ENCODE data around the gene HIPK2.

The HIPK2 gene

DNA sequence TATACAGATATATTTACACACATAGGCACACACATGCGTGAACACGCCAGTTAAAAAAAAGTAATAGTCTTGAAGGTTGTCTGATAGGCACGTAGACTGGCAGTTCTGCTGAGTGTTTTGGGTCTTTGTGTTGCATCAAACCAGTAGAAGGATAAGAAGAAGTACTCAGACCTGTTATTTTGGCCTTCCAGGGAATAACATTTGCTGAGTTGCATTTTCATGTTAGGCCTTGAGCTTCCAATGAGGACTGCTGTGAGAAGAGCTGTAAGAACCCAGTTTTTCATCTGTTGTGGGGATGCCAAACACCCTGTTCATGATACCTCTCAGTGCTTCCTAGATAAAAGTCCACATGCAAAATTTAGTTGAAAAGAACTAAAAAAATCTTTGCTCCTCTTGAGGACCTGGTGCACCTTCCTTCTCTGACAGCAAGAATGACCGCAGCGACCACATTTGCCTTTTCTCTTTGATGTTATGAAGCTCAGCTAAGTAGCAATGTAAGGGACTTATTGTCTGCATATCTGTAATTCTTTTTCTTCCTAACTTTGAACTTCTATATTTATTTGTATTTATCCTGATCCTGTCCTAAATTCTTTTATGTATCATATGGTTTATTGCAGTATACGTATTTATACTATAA lies 27.2 kb downstream of the HIPK2 start:
- no peak for DNase-seq

DNA sequence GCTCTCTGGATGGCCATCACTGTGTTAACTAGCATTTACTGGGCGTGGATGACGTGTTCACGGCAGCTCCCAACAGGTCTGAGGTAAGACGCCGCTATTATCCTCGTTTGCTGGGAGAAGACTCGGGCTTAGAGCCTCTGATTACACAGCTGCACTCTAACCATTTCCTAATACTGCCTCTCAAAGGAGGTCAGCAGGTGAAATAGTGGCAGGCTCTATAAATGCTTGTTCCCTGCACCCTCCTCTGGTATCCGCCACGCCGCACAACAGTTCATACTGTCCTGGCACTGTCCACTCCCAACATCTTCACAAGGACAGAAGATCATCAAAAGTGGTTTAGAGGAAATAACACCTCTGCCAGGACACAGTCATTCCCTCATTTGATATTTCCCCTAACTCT lies 28.3 kb downstream of the HIPK2 start:
- DNase-seq: no peak

DNA sequence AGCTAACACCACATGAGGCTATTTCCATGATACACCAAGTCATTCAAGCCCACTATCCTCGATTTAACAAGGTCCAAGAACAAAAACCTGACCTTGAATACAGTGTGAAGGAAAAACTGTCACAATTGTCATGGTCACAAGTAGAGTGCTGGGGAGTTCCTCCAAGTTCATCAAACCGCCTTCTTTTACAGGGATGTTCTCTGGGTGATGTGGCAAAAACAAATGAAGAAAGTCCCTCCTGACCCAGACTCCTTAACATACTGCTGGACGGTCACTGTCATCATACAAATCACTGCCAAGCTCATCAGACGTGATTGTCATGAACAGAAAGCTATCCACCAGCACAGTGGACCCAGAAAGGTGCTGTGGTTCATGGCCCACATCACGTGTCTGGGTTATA lies 28.9 kb downstream of the HIPK2 start:
- DNase-seq: peak; percentile 57 to 88

DNA sequence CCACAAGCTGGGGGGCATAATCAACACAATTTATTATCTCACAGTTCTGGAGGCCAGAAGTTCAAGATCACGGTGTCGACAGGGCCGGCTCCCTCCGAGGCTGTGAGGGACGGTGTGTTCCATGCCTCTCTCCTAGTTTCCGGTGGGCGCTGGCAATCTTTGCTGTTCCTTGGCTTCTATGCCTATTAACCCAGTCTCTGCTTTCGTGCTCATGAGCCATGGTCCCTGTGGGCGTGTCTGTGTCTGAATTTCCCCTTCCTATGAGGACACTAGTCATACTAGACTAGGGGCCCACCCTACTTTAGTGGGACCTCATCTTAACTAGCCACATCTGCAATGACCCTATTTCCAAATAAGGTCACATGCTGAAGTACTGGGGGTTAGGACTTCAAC lies 29.4 kb downstream of the HIPK2 start:
- DNase-seq: peak; percentile 60 to 77

DNA sequence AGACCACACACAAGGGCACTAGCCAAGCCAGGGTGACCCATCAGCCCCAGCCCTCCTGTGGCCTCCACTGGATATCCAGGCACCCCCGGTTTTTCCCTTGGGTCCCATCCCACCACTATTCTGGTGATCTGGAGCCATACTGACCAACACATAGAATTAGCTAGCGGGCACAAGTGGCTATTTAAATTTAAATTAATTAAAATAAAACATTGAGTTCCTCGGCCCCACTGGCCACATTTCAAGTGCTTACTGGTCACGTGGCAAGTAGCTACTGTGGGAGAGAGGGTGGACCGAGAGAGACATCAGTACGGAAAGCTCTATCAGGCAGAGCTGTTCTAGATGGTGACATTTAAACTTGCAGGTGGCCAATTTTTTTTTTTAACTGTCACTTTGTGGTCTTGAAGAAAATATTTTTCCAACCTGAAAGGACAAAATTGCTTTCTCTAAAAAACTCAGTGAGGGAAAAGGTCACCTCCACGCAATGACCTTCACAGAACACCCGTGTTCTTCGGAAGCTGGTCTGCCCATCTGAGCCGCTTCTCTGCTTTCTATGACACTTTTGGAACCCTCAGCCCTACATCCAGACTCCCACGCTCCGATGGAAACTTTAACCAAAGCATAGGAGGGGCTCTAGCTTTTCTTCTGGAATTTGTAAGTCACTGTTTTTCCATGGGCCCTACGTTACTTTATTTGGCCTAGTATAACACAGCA lies 30.0 kb downstream of the HIPK2 start:
- no peak for DNase-seq

DNA sequence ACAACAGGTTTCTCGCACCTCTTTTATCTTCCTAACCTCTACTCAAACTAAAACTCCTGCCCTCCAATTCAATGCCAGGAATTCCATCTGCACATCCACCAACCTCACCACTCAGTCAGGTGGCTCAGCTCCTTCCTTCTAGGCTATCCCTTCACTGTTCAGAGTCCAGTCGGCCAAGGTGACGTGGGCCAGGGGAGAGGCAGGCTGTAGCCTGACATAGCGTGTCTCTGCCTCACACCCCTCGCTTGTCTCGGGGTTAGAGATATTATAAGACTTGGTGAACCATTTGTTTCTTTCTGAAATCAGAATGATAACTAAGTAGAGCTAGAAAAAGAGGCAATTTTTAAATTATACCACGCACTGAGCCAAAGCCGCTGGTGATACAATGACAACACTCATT lies 31.1 kb downstream of the HIPK2 start:
- no peak for DNase-seq

DNA sequence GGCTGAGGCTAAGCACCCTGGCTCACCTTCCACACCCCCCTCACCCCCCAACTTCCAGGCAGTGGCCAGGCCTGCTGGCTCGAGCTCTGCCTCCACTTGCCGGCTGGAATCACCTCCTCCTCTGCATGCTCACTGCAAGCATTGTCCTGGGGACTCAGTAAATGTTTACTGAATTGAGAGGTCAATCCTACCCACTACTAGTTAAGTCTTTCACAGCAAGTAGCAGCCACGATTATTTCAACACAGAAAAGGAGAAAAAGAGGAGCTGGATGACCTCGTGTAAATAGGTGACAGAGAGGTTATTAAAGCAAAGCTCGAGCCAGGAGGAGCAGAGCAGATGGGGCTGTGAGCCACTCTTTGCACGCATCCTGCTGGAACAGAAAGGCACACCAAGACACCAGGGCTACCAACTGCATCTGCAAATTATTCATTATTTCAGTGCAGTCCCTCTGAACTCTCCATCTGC lies 32.1 kb downstream of the HIPK2 start:
- DNase-seq: no peak

DNA sequence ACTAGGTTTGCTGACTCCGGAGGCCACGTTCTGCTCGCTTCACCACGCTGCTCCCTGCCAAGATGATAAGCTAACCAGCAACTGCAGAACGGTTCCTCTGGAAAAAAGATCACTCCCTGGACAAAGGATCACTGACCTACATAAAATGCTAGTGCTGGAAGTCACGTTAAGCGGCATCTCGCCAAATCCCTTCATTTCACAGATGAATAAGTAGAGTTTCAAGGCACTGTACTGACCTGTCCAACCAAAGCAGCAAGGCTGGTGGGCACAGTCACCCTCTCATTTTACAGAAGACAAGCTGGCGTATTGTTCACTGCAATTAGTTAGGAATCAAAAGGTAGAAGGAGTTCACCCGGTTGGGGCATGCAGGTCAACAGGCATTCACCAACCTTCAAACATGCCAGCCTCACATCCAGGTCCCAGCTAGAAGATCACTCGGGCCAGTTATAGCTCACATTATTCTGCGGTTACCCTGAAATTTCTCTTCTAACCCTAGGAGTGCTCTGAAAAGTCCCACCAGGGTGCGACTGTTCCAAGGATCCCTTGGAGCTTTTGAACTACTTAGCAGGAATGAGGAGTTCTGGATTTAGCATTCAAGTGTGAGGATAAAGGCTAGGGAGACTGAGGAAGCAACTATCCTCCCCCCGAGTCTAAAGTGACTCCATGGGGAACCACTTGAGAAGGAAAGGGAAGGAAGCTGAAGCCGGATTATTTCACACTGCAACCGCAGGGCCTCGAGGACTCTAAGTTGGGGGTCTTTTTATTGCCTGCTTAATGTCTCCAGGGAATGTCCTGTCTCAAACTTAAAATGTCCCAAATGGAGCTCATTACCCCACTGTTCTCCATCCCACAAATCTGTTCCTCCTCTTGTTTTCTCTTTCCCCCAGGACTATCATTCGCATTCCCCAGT lies 32.8 kb downstream of the HIPK2 start:
- peak in 1 of 2 donors; percentile 28 for DNase-seq

DNA sequence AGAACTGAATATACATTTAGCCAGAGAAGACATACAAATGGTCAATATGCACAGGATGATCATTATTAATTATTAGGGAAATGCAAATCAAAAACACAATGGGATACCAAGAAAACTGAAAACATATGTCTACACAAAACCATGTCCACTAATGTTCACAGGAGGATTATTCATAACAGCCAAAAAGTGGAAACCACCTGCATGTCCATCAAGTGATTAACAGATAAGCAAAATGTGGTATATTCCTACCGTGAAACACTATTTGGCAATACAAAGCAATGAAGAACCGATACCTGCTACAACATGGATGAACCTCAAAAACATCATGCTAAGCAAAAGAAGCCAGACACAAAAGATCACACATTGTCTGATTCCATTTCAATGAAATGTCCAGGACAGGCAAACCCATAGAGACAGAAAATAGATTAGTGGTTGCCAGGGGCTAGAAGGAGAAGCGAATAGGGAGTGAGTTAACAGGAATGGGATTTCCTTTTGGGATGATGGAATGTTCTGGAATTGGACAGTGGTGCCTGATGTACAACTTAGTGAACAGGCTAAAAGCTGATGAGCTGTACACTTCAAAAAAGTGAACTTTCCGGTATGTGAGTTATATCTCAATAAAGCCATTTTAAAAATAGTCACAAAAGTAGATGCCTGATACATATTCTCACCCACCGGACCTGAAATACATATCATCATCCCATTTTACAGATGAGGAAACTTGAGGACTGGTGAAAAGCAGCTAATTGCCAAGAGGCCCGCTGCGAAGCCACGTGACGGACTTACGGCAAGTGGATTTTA lies 33.6 kb downstream of the HIPK2 start:
- no peak for DNase-seq

DNA sequence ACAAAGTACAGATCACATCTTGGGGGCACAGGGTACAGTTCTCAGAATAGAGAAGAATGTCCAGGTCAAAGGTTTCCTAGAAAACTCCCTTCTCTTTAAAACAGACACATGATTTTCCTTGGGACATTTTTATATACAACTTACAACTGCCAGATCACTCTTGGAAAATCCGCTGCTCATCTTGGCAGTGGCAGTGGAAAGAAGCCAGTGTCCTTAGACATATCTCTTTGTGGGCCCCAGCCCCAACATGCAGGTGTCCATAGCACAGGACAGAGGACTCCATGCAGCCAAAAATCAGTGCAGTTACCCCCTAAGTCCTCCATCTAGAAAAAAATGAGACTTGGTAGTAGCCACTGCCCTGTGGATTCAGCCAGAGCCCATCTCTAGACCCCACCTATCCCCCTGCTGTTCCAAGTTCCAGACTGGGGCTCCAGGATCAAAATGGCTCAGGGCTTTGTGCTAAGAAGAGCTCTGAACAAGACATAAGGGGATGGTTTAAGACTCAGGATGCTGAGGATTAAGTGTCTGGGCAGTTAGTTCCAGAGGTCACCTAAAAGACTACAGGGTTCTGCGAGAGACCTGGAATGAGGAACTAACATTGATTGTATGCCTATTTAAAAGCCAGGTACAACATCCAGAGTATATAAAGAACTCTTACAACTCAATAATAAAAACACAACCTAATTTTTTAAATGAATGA lies 34.4 kb downstream of the HIPK2 start:
- no peak for DNase-seq

DNA sequence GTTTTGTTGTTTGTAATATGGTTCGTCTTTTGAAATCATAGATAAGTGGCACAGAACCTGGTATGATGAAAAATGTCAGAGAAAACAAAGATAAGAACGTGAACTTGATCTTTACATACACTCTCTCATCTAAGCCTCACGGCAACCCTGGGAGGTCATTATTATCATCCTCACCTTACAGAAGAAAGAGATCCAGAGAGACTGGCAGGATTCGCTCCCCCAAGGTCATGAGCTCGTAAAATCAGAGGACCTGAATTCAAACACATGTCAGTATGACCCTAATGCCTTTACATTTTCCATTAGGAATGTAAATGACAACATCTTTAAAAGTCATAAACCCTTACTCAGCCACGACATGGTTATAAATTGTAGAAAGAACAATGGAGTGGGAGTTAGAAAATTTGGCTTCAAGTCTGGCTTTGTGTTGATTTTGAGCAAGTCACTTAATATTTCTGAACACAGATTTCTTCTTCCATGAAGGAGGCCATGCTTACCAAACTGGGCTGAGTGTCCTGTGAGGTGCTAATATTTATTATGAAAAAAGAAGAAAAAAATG lies 35.9 kb downstream of the HIPK2 start:
- no peak for DNase-seq

DNA sequence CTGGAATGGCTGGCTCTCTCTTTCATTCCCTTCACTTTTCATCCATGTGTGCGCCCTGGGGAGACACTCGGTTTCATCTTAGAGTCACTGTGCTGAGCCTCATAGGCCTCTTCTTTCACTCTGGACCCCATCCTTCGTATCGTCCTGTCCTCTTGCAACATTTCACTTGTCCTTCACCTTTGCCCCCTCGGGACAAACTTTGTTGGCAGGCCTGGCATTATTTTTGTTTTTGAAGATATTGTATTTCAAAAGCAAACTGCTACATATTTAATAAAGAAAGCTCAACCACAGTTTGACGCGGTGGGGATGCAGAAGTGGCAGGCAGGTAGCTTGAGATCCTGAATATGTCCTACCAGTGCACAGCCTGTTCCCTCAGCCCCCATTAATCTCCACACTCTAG lies 36.6 kb downstream of the HIPK2 start:
- DNase-seq: no peak

DNA sequence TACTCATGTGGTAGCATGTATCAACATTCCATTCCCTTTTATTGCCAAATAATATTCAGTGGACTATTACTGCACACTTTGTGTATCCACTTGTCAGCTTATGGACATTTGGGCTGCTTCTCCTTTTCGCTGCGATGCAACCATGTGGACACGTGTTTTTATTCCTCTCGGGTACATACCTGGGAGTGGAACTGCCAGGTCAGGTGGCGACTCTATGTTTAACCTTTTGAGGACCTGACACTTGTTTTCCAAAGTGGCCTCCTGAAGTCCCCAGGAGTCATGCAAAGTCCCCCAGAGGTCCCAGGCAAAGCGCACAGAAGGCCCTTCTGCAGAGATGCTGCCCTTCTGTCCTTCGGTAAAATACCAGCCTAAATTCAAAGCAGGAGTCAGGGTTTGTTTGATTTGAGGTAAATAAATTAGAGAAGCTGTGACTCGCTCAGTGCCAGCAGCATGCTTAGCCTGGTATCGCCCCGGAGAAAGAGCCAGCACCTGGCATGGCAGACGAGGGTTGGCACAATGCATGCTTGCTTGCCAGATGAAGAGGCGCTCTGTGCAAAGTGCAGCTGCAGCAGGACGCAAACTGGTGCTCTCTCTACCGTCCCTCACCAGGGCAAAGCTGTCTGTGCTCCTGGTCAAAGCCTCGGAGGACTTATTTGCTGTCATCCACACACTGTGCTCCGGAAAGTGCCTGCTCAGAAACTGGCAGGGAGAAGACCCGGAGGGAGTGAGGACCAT lies 37.8 kb downstream of the HIPK2 start:
- no peak for DNase-seq

DNA sequence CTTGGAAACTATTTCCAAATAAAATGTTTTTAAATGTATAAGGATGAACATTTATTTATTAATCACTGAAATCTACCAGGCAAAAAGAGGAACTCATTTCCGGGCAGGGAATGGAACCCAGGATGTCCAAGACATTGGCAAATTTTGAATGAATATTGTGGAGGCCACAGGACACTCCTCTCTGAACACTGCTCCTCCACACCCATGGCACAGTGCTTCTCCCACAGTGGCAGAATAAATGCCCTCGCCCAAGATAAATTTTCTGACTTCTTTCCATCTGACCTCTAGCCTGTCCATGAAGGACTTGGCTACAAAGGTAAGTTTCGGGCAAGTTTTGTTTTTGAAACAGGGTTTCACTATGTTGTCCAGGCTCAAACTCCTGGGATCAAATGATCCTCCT lies 39.0 kb downstream of the HIPK2 start:
- no peak for DNase-seq

DNA sequence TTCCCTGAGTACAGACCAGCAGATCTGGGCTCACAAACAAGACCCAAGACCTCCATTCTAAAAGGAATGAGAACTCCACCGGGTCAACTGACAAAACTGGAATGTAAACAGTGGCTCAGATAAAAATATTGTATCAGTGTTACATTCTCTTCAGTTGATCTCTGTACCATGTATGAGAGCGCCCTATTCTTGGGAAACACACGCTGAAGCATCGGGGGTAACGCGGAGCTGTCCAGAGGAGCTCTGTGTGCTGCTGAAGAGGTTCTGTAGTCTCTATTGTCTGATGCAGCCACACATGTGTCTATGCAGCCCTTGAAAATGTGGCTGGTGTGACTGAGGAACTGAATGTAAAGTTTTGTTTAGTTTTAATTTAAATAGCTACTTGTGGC lies 39.7 kb downstream of the HIPK2 start:
- no peak for DNase-seq

DNA sequence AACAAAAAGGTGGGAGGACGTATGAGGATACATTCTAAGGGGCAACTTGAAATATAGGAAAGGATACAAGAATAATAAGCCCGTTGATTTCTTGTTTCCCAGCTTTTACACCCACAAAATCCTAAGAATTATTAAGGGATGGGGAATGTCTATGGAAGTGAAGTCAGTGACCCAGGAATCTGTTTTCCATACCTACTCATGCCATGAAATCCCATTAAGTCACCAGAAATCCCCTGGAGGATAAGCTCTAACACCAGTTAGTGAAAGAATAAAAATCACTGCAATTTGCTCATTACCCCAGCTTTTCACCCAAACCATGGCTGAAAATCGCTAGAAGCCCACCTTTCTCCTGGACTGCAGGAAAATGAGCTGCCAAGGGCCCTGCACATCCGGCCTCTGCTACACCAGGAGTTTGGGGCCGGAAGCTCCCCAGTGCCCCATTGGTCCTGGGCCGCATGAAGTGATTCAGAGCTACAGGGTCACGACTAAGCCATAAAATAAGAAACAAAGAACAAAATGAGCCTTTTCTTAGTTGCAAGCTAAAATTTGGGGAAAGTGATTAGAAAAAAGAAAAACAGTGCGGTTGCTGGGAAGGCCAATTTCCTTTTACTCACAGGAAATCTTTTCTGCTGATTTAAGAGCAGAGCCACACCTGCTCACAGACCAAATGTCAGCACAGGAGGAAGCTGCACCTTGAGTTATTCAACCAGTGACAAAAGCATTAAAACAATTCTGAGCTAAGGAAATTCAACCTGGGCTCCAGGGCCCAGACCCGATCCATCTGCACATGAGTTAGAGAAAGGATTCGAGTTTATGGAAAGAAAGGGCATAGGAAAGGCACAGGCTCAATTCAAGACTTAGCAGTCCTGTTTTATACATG lies 40.3 kb downstream of the HIPK2 start:
- no peak for DNase-seq

DNA sequence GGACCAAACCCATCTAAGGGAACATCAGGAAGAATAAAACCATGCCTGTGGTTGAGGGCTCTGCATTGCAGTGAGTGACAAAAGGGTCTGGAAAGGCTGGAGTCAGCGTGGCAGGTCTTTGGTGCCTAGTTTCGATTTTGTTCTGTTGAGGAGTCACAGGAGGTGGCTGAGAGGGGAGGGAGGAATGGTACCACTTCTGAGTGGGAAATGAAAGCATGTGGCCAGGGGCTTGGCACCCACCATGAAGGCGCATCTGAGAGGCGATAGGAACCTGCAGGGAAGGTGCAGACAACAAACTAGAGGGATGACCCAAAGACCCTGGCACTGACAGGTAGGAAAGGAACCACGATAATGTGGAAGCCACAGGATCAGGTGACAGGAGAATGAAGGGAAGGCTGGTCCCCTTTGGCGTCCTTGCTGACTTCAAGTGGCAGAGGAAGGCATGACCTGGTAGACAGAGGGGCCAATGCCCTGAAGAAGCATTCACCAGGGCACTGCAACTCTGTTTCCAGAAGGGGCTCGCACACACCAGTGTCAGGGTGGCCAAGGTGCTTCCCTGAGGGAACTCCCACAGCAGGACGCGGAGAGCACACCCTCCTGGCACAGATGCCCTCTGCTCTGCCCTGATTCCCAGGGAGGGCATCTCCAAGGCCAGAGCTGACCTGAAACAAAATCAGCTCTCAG lies 41.7 kb downstream of the HIPK2 start:
- no peak for DNase-seq

DNA sequence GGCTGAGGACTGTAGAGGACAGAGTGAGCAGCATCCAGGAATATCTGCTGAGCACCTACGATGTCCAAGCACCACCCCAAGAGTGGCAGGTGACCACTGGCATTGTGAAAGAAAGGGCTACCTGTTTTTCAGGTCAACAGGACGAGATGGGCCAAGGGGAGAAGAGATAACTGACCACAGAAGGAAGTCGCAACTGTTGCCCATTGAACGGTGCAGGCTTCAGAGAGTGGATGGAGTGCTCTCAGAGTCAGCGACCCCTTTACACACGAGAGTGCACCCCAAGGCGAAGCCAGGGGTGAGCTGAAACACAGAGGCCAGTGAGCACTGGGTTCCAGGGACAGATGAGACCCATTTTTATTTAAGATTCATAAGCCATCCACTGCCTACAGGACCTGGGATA lies 42.3 kb downstream of the HIPK2 start:
- DNase-seq: no peak

DNA sequence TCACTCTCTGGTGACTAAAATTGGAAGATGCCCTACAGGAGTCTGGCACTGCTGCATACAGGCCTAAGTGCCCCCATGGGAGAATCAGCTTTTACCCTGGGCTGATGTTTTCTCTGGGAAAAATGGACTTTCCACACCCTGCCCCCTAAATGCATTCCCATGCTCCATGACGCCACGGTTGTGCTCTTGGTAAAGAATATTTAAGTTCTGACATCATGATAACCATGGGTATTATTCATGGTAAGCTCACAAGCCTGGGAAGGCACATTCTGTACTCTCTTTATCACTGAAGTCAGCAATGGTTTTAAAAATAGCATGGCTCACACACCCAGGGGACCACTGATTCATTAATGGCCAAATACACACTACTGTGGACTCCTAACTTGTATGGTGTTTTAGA lies 43.4 kb downstream of the HIPK2 start:
- no peak for DNase-seq

DNA sequence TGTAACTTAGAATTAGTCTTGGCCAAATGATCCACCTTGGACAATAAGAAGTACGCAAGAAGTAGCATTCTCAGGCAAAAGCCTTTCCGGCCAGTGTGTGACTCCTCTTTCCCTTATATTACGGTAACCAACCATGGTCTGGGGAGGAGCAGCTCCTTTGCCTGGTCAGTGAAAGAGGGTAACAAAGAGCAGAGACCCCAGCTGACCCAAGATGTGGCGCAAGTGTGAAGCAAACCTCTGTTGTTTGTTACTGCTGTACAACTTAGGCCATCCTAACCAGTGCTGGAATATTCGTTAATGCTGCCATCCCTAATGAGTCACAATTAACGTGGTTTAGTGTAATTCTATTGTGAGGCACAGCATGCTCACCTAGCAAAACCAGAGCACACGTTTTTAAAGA lies 44.0 kb downstream of the HIPK2 start:
- no peak for DNase-seq
